Activated T-cell treated with anti-CD3 and anti-CD28 coated beads for 24 hours (primary cell): ENCODE data around the gene PARD3.

ENCODE experiments used
- DNase-seq: peaks from one replicate; pipeline ENCODE4 v3.0.0-alpha.2; 2020; ENCODE audit warnings: low read depth

PARD3 gene

GRCh38 chr10:34537629-34538231, 277.4 kb downstream of the PARD3 start:
- DNase-seq, result no peak

GRCh38 chr10:34535872-34536271, 279.2 kb downstream of the PARD3 start:
- no peak for DNase-seq

GRCh38 chr10:34530778-34531177, 284.3 kb downstream of the PARD3 start:
- no peak for DNase-seq

GRCh38 chr10:34528320-34528719, 286.8 kb downstream of the PARD3 start:
- no peak for DNase-seq

- no peak for DNase-seq
These were observed 288.1 kb downstream of the PARD3 start for GRCh38 chr10:34526758-34527730.

- no peak for DNase-seq
These were observed 288.9 kb downstream of the PARD3 start for GRCh38 chr10:34526186-34526585.

GRCh38 chr10:34524369-34525091, 290.6 kb downstream of the PARD3 start:
- no peak for DNase-seq

GRCh38 chr10:34523017-34523767, 291.9 kb downstream of the PARD3 start:
- DNase-seq, result no peak

- no peak for DNase-seq
These were observed 292.6 kb downstream of the PARD3 start for GRCh38 chr10:34522546-34522945.

- DNase-seq, result no peak
These were observed 294.6 kb downstream of the PARD3 start for GRCh38 chr10:34520510-34520909.

- no peak for DNase-seq
These were observed 295.0 kb downstream of the PARD3 start for GRCh38 chr10:34520084-34520483.

- no peak for DNase-seq
These were observed 300.8 kb downstream of the PARD3 start for GRCh38 chr10:34514290-34514689.

- no peak for DNase-seq
These were observed 301.5 kb downstream of the PARD3 start for GRCh38 chr10:34513636-34514035.

GRCh38 chr10:34507217-34507616, 307.9 kb downstream of the PARD3 start:
- DNase-seq, result no peak

- no peak for DNase-seq
These were observed 308.3 kb downstream of the PARD3 start for GRCh38 chr10:34506786-34507185.

GRCh38 chr10:34505338-34505737, 309.8 kb downstream of the PARD3 start:
- no peak for DNase-seq

GRCh38 chr10:34504534-34504933, 310.6 kb downstream of the PARD3 start:
- DNase-seq, result no peak

GRCh38 chr10:34503704-34504103, 311.4 kb downstream of the PARD3 start:
- DNase-seq, result no peak

GRCh38 chr10:34499612-34500279, 315.4 kb downstream of the PARD3 start:
- DNase-seq, result no peak

GRCh38 chr10:34498821-34499220, 316.3 kb downstream of the PARD3 start:
- no peak for DNase-seq

- DNase-seq, result no peak
These were observed 319.2 kb downstream of the PARD3 start for GRCh38 chr10:34495938-34496337.
